GM18858 (cell line): ENCODE results near the gene MYL12A.
A peak's percentile ranks its signal among the peaks of the same experiment; 100 is the strongest.
"Not testable (repeated sequence)": the region's sequence is repeated elsewhere in the genome, so short reads cannot be mapped to it uniquely, and the experiment has no call there.

Source experiments
- ATAC-seq: cut with Tn5 transposase; IDR thresholded peaks from one replicate; pipeline ENCODE4 v1.9.1; 2021; ENCODE audit not compliant: unreplicated experiment

MYL12A gene

DNA sequence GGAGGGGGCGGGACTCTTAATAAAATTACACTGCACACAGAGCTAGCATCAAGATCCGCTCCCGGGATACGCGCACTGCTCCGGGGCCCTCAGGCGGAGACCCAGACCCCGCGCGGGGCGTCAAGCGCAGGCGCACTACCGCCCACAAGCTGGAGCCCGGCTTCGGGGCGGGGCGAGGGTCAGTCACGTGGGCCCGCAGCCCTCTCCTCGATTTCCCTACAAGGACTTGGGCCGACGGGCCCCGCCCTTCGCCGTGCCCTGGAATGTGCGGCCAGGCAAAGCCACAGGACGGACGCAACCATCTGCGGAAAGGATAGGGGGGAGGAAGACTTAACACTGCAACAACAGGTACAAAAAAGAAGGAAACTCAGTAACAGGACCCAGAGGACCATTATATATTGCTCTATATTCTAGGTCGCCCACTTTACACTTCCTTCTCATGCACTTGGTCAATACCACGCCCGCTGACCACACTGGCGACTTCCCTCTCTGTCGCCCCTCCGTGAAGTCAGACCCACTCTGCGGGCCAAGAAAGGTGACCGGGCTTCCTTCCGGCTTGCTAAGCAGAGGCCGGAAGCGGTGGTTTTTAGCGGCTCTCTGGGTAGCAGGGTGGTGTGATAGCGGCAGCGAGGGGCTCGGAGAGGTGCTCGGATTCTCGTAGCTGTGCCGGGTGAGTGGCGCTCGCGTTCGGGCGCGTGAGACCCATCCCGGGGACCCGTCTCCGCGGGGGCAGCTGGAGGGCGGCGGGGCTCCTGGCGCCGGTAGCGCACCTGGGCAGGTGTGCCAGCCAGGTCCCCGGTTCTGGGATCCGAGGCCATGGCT is at the start of gene MYL12A:
MYL12A (plus strand) TSS at position 562 of the 822 bp plus-strand sequence. CDS start 5,447 bp downstream, outside the sequence.
- peak; percentile 69 for ATAC-seq

DNA sequence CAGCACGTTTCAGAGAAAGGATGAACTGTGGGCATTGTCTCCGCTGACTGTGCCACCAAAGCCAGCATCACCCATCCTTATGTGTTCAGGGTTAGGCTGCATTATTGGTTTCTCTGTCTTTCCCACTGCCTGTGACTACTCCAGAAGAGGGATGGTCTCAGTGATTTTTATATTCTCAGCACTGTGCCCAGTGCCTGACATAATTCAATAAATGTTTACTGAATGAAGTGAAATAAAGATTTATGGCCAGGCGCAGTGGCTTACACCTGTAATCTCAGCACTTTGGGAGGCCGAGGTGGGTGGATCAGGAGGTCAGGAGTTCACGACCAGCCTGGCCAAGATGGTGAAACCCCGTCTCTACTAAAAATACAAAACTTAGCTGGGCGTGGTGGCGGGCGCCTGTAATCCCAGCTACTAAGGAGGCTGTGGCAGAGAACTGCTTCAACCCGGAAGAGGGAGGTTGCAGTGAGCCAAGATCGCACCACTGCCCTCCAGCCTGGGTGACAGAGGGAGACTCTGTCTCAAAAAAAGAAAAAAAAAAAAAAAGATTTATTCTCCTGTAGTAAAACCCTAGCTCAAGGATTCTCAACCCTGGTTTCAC is 49.2 kb upstream of the MYL12A start:
- ATAC-seq, result not testable (repeated sequence)

DNA sequence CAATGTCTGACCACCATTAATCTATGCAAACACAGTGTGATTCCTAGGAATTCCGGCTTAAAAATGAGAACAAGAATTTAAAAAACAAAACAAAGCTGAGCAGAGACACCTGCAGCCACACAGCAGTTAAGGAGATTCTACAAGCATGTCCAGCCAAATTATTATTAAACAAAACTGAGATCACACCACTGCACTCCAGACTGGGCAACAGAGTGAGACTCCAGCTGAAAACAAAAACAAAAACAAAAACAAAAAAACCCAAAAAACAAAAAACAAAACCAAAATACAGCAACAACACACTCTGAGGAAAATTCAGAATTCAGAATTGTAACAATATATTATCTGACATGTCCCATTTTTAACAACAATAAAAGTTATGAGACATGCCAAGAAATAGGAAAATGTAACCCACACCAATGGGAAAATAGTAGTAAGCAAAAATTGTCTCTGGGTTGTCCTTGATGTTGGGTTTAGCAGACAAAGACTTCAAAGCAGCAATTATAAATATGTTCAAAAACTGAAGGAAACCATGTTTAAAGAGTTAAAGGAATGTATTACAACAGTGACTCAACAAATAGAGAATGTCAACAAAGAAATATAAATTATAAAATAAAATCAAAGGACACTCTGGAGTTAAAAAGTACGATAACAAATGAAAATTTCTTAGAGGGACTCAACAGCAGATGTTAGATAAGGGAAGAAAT is 47.5 kb upstream of the MYL12A start:
- ATAC-seq, result no peak

DNA sequence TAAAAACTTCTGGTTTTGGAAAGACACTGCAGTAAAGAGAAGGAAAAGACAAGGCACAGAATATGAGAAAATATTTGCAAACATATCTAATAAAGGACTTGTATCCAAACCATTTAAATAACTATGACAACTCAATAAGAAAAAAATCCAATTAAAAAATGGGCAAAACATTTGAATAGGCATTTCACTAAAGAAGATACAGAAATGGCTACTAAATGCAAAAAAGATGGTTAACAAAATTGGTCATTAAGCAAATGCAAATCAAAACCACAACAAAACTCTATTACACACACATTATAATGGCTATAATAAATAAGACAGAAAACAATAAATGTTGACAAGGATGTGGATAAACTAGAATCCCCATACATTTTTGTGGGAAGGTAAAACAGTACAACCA is 42.4 kb upstream of the MYL12A start:
- ATAC-seq, result no peak

DNA sequence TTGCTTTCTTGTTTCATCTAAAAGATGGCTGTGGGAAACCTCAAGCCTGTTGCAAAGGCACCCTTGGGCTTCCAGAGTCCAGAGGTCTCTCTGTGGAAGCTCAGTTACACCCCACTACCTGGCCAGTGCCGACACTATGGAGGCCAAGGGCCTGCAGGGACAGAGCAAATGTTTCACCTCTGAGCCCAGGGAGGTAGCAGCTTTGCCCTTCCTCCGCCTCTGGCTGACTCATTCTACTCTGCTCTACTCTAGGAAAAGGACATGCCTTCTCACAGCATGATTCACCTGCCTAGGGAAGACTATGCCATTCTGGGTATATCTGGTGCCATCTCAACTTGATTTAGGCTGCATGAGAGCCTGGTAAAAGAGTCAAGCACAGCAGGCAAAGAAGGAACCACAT is 40.0 kb upstream of the MYL12A start:
- ATAC-seq, result no peak

DNA sequence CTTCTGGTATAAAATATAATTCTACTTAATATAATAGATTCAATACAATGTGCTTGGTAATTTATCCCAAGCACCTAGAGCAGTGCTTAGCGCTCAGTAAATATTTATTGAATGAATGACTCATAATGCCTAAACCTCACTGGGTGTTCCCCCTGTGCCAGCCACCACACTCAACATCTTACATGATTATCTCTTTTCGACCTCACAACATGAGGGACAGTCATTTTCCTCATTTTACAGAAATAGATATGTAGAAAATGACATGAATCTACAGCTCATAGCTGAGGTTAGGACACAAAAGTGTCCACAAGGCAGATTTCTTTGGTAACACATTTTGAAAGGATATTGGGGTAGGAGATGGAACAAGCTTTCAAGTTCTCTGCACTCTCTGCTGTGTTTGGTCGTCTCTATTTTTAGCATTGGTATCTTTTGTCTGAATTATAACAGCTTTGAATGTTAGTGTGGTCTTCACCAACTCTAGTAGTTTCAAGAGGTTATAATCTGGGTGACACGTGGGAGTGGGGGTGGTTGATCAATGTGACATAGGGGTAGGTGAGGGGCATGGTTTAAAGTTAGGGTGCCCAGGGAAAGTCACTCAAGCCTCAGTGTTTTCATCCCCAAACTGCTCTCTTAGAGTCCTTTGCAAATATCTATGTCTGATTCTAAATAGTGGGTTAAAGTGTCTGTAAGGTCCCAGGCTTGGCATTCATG is 37.6 kb upstream of the MYL12A start:
- peak; percentile 68 for ATAC-seq

DNA sequence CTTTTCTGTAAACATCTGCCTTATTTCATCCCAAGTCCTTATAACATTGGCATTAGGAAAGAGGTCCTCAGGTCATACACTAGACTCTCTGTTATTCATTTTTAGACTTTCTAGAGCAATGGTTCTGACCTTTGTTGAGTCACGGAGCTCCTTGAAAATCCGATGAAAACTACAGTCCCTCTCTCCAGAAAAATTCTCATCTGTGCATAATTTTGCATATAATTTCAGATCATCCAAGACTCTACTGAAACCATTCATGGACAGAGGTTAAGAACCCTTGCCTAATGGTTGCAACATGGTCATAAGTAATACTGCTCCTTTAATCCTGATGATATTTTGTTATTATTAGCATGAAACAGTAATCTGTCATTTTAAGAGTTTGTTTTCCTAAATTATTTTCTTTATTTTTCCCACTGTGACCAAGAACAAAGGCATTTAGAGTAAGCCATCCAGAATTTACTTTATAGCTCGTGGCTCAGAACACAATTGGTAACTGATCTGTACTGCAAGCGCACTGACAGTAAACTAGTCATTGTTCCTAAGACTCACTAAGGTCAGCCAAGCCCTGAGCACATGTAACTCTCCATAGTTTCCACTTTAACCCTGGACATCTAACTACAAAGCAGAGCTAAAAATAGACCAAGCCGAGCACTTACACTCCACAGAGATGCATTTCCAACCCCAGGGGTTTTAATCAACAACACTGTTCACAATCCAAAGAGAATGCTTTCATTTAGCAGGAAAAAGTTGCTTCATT is 36.2 kb upstream of the MYL12A start:
- ATAC-seq, result no peak

DNA sequence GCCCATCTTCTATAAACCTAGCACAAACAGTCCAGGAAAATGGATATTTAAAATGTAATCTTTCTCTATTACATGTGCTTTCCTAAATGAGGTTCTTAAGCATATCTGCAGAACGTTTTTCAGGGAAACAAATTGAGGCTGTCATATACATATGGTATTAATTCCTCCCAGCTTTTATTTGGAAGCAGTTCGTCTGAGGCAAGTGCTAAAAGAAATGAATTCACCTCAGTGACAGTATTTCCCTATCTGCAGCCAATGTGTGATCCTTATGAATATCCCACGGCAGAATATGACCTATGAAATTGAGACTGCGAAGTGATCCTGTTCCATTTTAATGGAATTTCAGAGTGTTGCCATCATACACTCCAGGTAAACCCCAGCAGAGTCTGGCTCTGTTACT is 34.9 kb upstream of the MYL12A start:
- no peak for ATAC-seq

DNA sequence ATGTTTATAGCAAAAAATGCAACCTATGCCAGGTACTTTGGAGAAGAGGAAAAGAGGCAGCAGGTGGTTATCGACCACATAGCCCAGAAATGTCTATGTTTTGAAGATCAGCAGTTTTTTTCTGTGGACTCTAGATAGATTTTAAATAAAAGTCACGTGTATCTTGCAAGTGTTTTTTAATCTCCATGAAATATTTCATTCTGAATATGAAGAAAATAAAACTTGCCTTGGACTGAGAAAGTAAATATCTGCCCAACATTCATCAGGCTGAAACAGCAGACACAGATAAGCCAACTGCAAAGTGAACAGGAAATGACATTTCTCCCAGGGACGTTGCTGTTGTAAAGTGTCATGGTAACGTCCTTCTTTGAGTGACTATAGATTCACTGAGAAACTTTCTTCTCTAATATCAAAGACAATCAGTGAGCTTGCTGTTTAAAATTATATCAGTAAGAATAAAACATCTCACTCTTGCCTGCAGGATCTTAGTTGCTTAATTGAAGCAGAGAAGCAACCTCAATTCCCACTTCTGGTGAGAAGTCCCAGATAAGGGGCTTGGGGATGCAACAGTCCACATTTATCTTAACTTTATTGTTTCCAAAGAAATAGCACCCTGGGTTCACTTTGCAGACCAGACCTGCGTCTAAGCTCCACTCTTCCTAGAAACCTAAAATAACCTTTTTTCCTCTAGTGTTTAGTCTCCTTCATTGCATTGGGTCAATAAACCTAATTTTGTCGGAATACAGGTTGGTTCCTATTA is 34.1 kb upstream of the MYL12A start:
- ATAC-seq, result no peak

DNA sequence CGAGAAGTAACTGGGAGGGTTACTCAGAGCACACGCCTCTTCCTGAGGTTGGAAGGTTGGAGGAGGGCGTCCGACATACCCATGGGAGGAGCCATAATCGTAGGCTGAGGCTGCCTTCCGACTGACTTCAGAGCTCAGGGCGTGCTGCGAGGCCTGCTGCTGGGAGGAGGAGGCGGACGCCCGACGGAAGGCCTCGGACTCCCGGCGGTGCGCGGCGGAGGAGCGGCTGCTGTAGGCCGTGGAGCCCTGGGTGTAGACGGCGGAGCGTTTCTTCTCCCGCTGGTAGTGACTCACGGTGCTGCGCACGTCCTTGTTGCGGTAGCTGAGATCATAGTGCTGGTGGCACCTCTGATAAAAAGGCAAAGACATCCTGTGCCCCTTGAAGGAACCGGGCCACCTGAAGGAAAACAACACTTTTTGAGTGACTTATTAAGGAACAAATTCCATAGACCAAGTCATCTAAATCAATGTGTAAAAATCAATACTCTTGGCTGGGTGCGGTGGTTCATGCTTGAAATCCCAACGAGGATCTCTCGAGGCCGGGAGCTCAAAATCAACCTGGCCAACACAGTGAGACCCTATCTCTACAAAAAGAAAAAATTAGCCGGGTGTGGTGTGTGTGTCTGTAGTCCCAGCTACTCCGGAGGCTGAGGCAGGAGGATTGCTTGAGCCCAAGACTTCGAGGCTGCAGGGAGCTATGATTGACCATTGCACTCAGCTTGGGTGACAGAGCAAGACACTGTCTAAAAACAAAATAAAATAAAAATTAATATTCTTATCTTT is 32.6 kb upstream of the MYL12A start:
- ATAC-seq, result no peak

DNA sequence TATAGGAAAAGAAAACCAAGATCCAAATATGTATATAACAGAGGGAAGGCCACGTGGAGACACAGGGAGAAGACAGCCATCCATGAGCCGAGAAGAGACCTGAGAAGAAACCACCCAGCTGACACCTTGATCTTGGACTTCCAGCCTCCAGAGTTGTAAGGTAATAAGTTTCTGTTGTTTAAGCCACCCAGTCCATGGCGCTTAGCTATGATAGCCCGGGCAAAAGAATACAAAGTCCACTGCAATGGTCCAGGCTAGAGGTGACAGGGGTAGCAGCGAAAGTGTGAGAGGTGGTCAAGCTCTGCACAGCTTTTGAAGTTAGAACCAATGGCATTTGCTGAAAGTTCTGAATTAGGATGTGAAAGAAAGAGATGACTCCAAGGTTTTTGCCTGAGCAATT is 30.6 kb upstream of the MYL12A start:
- ATAC-seq, result no peak

DNA sequence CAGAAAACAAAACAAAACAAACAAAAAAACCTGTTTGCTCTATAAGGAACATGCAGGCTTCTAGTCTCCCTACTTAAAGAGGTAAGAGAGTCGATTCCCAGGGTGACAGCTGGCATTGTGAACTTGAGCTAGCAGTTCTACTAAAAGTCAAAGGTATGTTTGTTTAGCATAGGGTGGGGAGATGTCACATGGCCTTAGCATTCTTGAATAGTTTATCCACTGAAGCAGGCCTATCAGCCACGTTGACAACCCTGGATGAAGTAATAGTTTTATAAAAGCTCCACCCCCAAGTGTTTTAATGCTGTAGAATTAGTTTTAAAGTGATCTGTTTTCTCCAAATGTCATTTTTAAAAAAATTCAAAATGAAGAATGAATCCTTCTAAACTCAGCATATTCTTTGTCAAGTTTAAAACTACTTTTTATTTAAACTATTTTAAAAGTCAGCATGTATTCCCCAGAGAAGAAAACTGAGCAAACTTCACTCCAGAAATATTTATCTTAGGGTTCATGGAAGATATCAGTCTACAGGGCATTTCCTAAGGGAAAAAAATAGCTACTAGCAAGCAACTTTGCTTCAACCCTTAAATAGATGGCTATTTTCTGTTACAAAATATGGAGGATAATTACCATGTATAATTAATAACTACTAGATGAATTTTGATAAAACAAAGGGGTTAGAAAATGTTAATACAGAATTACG is 29.5 kb upstream of the MYL12A start:
- no peak for ATAC-seq

DNA sequence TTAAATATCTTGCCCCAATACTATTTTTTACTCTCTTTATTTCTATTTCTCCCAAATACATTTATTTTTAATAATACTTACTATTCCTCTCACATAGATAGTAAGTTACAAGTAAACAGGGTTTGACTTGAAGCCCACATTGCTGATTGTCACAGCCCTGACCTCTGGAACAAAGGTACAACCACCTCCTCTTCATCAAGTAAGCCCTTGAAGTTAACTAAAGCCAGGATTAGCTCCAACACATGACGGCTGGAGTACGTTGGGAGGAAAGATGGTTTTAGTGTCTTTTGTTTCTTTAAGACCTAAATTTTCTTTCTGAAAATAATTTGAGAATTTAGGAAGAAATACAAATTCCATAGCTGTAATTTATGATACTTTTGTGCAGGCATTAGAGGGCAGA is 28.8 kb upstream of the MYL12A start:
- ATAC-seq, result no peak

DNA sequence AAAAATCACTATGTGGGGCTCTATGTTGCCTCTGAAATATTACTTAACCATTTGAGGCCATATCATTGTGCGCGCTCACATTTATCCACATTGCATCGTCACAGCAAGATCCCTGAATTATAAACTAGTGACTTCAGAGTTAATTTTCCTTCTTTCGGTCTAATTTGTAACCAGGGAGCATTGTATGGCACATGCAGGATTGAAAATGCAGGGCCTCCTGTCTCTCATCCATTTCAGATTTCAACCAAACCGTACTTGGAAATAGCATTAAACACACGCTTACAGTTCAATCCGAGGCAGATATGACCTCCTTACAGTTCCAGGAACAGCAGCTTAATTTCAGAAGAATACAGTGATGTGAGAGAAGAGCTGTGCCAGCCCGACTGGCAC is 28.4 kb upstream of the MYL12A start:
- no peak for ATAC-seq

DNA sequence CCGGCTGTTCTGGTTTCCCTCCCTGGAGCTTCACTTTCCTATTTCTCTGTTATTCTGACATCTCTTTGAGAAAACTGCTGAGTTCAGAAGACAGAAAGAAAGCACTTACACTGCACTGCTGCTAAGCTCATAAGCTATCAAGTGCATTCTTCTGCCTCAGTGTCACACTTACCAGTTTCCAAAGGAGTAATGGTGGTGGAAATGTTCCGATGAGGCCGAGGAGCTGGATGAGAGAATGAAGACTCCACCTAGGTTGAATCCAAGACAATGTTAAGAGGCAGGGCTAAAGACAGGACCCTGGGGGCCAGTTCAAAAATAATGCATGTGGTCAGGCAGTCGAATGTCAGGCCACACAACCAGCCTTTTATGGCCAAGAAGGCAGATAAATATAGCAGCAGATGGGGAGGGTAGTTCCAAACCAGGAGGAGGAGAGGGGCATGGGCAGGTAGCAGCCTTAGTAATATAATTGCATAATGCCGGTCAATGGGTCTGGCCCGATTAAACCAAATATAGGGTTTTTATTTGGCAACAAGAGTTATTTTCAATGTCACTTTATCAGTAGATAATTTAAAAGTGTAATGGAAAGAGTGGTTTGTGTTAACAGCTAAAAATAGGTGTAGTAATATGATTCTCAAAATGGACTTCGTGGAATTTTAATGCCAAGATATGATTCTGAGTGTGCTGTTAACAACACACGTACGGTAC is 27.8 kb upstream of the MYL12A start, which contains the start of gene MYOM1:
MYOM1 (minus strand) TSS at position 338 of the 705 bp plus-strand sequence. CDS start 4,745 bp downstream, outside the sequence.
- no peak for ATAC-seq

DNA sequence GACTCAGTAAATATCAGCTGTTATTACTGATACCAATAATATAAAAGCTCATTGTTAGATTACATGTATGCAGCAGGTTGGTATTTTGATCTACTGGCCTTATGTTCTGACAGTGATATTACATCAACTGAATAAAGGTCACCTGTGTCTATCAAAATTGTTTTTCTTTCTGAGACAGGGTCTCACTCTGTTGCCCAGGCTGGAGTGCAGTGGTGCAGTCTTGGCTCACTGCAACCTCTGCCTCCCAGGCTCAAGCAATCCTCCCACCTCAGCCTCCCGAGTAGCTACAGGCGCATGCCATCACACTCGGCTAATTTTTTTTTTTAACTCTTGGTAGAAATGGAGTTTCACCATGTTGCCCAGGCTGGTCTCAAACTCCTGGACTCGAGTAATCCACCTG is 26.7 kb upstream of the MYL12A start:
- not testable (repeated sequence) for ATAC-seq

DNA sequence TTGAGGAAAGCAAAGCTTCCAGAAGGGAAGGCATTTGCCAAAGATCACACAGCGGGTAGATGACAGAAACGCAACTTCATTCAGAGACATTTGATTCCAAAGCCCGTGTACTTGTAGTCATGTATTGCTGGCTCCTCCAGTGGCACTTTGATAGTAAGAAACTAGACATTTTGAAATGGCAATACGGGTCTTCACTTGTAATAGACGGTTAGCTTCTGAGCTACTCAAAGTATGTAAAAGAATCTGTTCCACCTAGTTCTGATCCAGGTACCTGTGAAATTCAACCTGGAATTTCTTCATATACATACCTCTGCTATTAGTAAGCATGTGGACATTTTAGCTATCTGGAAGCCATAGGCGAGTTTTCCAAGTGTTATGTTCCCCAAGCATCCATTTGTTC is 26.1 kb upstream of the MYL12A start:
- ATAC-seq, result no peak

DNA sequence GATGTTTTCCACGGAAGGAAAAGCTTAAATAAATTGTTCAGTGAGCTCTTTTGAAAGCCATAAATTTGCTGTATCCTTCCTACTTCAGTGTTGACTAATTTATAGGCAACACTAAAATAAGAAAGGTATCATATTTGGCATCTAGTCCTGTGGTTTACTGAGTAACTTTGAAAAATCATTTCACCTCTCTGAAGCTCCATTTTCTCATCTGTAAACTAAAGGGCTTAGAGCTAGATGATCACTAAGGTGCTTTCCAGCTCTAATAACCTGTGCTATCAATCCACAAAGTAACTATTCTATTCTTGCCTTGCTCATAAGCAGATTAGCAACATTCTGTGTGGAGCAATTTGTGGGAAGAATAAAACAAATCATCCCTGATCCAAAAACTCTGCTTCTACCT is 24.2 kb upstream of the MYL12A start:
- no peak for ATAC-seq
